GM12872 (cell line): ENCODE results near the gene EFNB2.

Experiments
- CTCF ChIP-seq: IDR thresholded peaks from 3 replicates; pipeline ENCODE4 v1.5.1; 2011; ENCODE audit warnings: low read depth, mild to moderate bottlenecking, low read length, moderate library complexity; ENCODE audit not compliant: insufficient read depth

EFNB2 gene

GRCh38 chr13:106503730-106504453, 31.6 kb downstream of the EFNB2 start:
- no peak for TF ChIP-seq CTCF

GRCh38 chr13:106503272-106503671, 32.2 kb downstream of the EFNB2 start:
- TF ChIP-seq CTCF, result no peak

GRCh38 chr13:106500445-106500844, 35.0 kb downstream of the EFNB2 start:
- no peak for TF ChIP-seq CTCF

GRCh38 chr13:106499896-106500295, 35.6 kb downstream of the EFNB2 start:
- no peak for TF ChIP-seq CTCF

- no peak for TF ChIP-seq CTCF
Measured at GRCh38 chr13:106499113-106499512, 36.3 kb downstream of the EFNB2 start.

GRCh38 chr13:106498571-106498970, 36.9 kb downstream of the EFNB2 start:
- no peak for TF ChIP-seq CTCF

- TF ChIP-seq CTCF, result no peak
Measured at GRCh38 chr13:106498158-106498557, 37.3 kb downstream of the EFNB2 start.
